ENCODE measurements around the gene HMGN3. TPM values are rescaled to one million over a fixed set of nuclear protein-coding genes. Genes with fewer than 3 reads are reported as not detected.

HMGN3 gene
- total RNA-seq, 1 experiment from 2014 or later = 183 TPM

DNA sequence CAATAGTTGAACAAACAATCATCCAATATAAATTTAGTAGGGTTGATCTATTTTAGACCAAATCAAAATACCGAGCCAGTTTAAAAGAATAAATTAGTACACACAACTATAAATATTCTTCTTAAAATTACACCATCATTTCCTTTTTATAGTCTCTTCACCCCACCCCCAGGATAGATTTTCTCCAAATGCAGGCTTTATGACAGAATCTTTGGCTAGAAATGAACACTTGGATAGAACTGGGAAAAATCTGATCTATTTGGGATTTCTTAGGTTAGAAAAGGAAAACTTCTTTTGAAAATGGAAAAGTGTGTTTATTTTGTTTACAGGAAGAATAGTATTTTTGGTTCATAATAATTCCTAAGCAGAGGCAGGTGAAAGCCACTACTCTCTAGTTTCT is 74.6 kb downstream of the HMGN3 start:
- Mint-ChIP-seq H3K4me1 (peaks cover 12 to 19% of the 10 kb centered on the region in 2 experiments), H3K36me3 (ENCODE audit: insufficient read depth in 1 of 3, low read depth in 3 of 3) (peaks cover 0 to 7% (median 2%) of the 10 kb centered on the region in 3 experiments; a peak in 3 of 7 replicates), H3K4me3 (no peak overlapping the region), H3K27me3 (ENCODE audit: low read depth) (no peaks in the 10 kb centered on the region), H3K27ac (no peak overlapping the region), H3K9me3 (no peaks in the 10 kb centered on the region)
- no peak overlapping the region for H3K18ac ChIP-seq (ENCODE audit: insufficient read length, low read depth, low read length)
- no peak overlapping the region for H4K5ac ChIP-seq (ENCODE audit: insufficient read length, low read depth, low read length)
- H3K23ac ChIP-seq (ENCODE audit: insufficient read length, low read depth, low read length) = no peak overlapping the region
- no peak overlapping the region for H2BK5ac ChIP-seq (ENCODE audit: insufficient read length, low read length)
- DNase-seq = no peak
- no peak overlapping the region for H3K4ac ChIP-seq (ENCODE audit: low read depth, low read length)
- no peak overlapping the region for H2AK5ac ChIP-seq (ENCODE audit: insufficient read length, low read length)
- H3K9ac ChIP-seq (ENCODE audit: extremely low read depth, insufficient read length, low read length) = no peak overlapping the region
- no peaks in the 10 kb centered on the region for H4K20me1 ChIP-seq (ENCODE audit: control insufficient read depth, insufficient read depth, insufficient read length)
- no peak overlapping the region for H3T11ph ChIP-seq (ENCODE audit: low read length)
- no peak overlapping the region for H3K14ac ChIP-seq (ENCODE audit: insufficient read depth, low read length)
- H3K4me2 ChIP-seq (ENCODE audit: insufficient read depth, insufficient read length, low read length) = no peak overlapping the region
- H2AFZ ChIP-seq (ENCODE audit: low read length) = no peak overlapping the region
- H3K56ac ChIP-seq (ENCODE audit: insufficient read length, low read depth, low read length) = no peak overlapping the region
- H2BK15ac ChIP-seq (ENCODE audit: low read depth, low read length) = no peak overlapping the region
- TF ChIP-seq, protein P1, sequence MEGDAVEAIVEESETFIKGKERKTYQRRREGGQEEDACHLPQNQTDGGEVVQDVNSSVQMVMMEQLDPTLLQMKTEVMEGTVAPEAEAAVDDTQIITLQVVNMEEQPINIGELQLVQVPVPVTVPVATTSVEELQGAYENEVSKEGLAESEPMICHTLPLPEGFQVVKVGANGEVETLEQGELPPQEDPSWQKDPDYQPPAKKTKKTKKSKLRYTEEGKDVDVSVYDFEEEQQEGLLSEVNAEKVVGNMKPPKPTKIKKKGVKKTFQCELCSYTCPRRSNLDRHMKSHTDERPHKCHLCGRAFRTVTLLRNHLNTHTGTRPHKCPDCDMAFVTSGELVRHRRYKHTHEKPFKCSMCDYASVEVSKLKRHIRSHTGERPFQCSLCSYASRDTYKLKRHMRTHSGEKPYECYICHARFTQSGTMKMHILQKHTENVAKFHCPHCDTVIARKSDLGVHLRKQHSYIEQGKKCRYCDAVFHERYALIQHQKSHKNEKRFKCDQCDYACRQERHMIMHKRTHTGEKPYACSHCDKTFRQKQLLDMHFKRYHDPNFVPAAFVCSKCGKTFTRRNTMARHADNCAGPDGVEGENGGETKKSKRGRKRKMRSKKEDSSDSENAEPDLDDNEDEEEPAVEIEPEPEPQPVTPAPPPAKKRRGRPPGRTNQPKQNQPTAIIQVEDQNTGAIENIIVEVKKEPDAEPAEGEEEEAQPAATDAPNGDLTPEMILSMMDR (conservative IDR thresholded peaks at IDR 0.05) = no peak
- H3K79me1 ChIP-seq (ENCODE audit: insufficient read depth, low read depth, low read length, poor library complexity, severe bottlenecking) = no peaks in the 10 kb centered on the region
- H3K79me2 ChIP-seq (ENCODE audit: insufficient read depth, low read length) = no peaks in the 10 kb centered on the region
- no peaks in the 10 kb centered on the region; the same call in 1 of the 2 replicates for H3K4me1 ChIP-seq (ENCODE audit: insufficient read depth, low read length)
- no peak overlapping the region for H2BK12ac ChIP-seq (ENCODE audit: insufficient read length, low read depth, low read length)
- WGBS (ENCODE audit: extremely low coverage, insufficient read length, low lambda C conversion rate) = no CpG with 5 or more reads among the region's 1 CpG
- no peak overlapping the region for H2BK20ac ChIP-seq (ENCODE audit: low read depth, low read length, poor library complexity, severe bottlenecking)
- H4K8ac ChIP-seq (replicated peaks; ENCODE audit: insufficient read length, low read depth, low read length) = no peak overlapping the region
- no peak overlapping the region for H2BK120ac ChIP-seq (ENCODE audit: low read depth, low read length, poor library complexity, severe bottlenecking)
- no peaks in the 10 kb centered on the region for H3K23me2 ChIP-seq (ENCODE audit: insufficient read length, low read depth, low read length, poor library complexity, severe bottlenecking)
- H3K27ac ChIP-seq (ENCODE audit: insufficient read length, low read depth, low read length) = no peak overlapping the region
- no peaks in the 10 kb centered on the region for H3K27me3 ChIP-seq (ENCODE audit: insufficient read depth, low read length)
- H4K91ac ChIP-seq (ENCODE audit: insufficient read length, low read depth, low read length) = no peak overlapping the region
- H3K9me3 ChIP-seq (ENCODE audit: control insufficient read depth, low read depth, low read length) = no peaks in the 10 kb centered on the region

Data from H9 (cell line).